Measurements from ENCODE around the gene ATP2A3. TPM values are rescaled to one million over a fixed set of nuclear protein-coding genes. Genes with fewer than 3 reads are reported as not detected.

Gene ATP2A3
- total and polyA plus RNA-seq, 2 donors (not counting 1 experiment from before 2014, with no cell fraction given) = 697 to 817 TPM

- Histone ChIP-seq H3K4me1 (ENCODE audit: control insufficient read depth in 2 of 2, insufficient read depth in 2 of 2, low read length in 2 of 2) (peaks cover 23 to 48% of the 10 kb centered on the region in 2 donors), H3K9ac (ENCODE audit: low read length) (no peak overlapping the region), H3K4me3 (ENCODE audit: control extremely low read depth in 1 of 5, extremely low read depth in 1 of 5, insufficient read depth in 1 of 5, low read depth in 2 of 5, low read length in 4 of 5) (no peak overlapping the region), H3K36me3 (replicated peaks in 1 of 2; ENCODE audit: control extremely low read depth in 1 of 2, control insufficient read depth in 1 of 2, extremely low read depth in 1 of 2, insufficient read depth in 2 of 2, low read length in 1 of 2) (peaks cover 2 to 11% of the 10 kb centered on the region in 2 experiments), H3K4me2 (replicated peaks; ENCODE audit: low read depth, low read length, poor library complexity, severe bottlenecking) (no peak overlapping the region), H2AFZ (ENCODE audit: insufficient read depth, low read depth, low read length, poor library complexity, severe bottlenecking) (no peak overlapping the region), H4K20me1 (ENCODE audit: control insufficient read depth, insufficient read depth, low read length, poor library complexity, severe bottlenecking) (peaks cover 14% of the 10 kb centered on the region), H3K79me2 (ENCODE audit: control insufficient read depth, insufficient read depth, low read length) (peaks cover 14% of the 10 kb centered on the region), H3K9me3 (ENCODE audit: control extremely low read depth in 1 of 3, control insufficient read depth in 2 of 3, insufficient read depth in 1 of 3, low read length in 2 of 3) (peaks cover 0 to 3% (median 0%) of the 10 kb centered on the region in 3 donors), H3K27me3 (replicated peaks in 1 of 4; ENCODE audit: control extremely low read depth in 1 of 4, control insufficient read depth in 3 of 4, insufficient read depth in 4 of 4, low read length in 3 of 4) (no peaks in the 10 kb centered on the region), H3K27ac (ENCODE audit: low read length in 2 of 2) (no peak overlapping the region)
- TF ChIP-seq CTCF (IDR thresholded peaks at IDR 0.05) = no peak
- TF ChIP-seq EZH2 (IDR thresholded peaks at IDR 0.05; ENCODE audit: borderline replicate concordance, insufficient read depth, low read depth, low read length, poor library complexity, severe bottlenecking) = no peak
- Mint-ChIP-seq H3K9me3 (ENCODE audit: insufficient read depth) (no peaks in the 10 kb centered on the region), H3K4me3 (no peak overlapping the region), H3K27me3 (no peaks in the 10 kb centered on the region), H3K27ac (peak overlapping the region; percentile 76), H3K4me1 (peaks cover 56% of the 10 kb centered on the region)
- peak; percentile 53 for DNase-seq
- intact Hi-C loops (cut with micrococcal nuclease) = no loop called here
- CTCF ChIA-PET = interaction anchor here (0.9 to 5.6 kb wide), 7 partner anchors 7 to 80 kb away, joined by 3 to 30 read pairs (median 3); no protein-coding TSS in a partner anchor
- no peak for ATAC-seq (ENCODE audit: low read depth)
- 24% methylated on average over 14 of the region's 16 CpGs for WGBS (ENCODE audit: insufficient coverage)
- POLR2A ChIA-PET = interaction anchor here (0.9 to 1.2 kb wide), 2 partner anchors 28 to 40 kb away, joined by 4 to 6 read pairs; partner anchors contain the start of gene CAMKK1
These were observed 43.2 kb downstream of the ATP2A3 start for GRCh38 chr17:3921006-3921405.

- Histone ChIP-seq H3K27ac (ENCODE audit: low read length in 2 of 2) (no peak overlapping the region), H3K9me3 (ENCODE audit: control extremely low read depth in 1 of 3, control insufficient read depth in 2 of 3, insufficient read depth in 1 of 3, low read length in 2 of 3) (peaks cover 0 to 3% (median 0%) of the 10 kb centered on the region in 3 donors), H2AFZ (ENCODE audit: insufficient read depth, low read depth, low read length, poor library complexity, severe bottlenecking) (no peak overlapping the region), H3K4me2 (replicated peaks; ENCODE audit: low read depth, low read length, poor library complexity, severe bottlenecking) (no peak overlapping the region), H3K4me1 (ENCODE audit: control insufficient read depth in 2 of 2, insufficient read depth in 2 of 2, low read length in 2 of 2) (peaks cover 41 to 66% of the 10 kb centered on the region in 2 donors), H4K20me1 (ENCODE audit: control insufficient read depth, insufficient read depth, low read length, poor library complexity, severe bottlenecking) (no peaks in the 10 kb centered on the region), H3K9ac (ENCODE audit: low read length) (no peak overlapping the region), H3K4me3 (ENCODE audit: control extremely low read depth in 1 of 5, extremely low read depth in 1 of 5, insufficient read depth in 1 of 5, low read depth in 2 of 5, low read length in 4 of 5) (no peak overlapping the region), H3K79me2 (ENCODE audit: control insufficient read depth, insufficient read depth, low read length) (peaks cover 29% of the 10 kb centered on the region), H3K36me3 (replicated peaks in 1 of 2; ENCODE audit: control extremely low read depth in 1 of 2, control insufficient read depth in 1 of 2, extremely low read depth in 1 of 2, insufficient read depth in 2 of 2, low read length in 1 of 2) (peaks cover 0 to 1% of the 10 kb centered on the region in 2 experiments), H3K27me3 (replicated peaks in 1 of 4; ENCODE audit: control extremely low read depth in 1 of 4, control insufficient read depth in 3 of 4, insufficient read depth in 4 of 4, low read length in 3 of 4) (no peaks in the 10 kb centered on the region)
- peaks cover 68% of the 10 kb centered on the region for H3K4me1 Mint-ChIP-seq
- ChIA-PET POLR2A (interaction anchor here (1.6 kb wide), 1 partner anchor 43 kb away, joined by 3 read pairs; no protein-coding TSS in a partner anchor), CTCF (no interaction called here)
- H3K27ac Mint-ChIP-seq = no peak overlapping the region
- H3K4me3 Mint-ChIP-seq = no peak overlapping the region
- DNase-seq = no peak
- no peaks in the 10 kb centered on the region for H3K9me3 Mint-ChIP-seq (ENCODE audit: insufficient read depth)
- no peak for ATAC-seq (ENCODE audit: low read depth)
- intact Hi-C loops (cut with micrococcal nuclease) = loop anchor here (10.0 kb wide), 1 partner anchor 364 kb away; the partner anchor contains the start of gene TRPV3
- TF ChIP-seq EZH2 (IDR thresholded peaks at IDR 0.05; ENCODE audit: borderline replicate concordance, insufficient read depth, low read depth, low read length, poor library complexity, severe bottlenecking) (no peak), CTCF (IDR thresholded peaks at IDR 0.05) (no peak)
- H3K27me3 Mint-ChIP-seq = no peaks in the 10 kb centered on the region
- 91% methylated on average over 20 of the region's 22 CpGs for WGBS (ENCODE audit: insufficient coverage)
These were observed 45.1 kb downstream of the ATP2A3 start for GRCh38 chr17:3919123-3919624.
